GM12801 (cell line): ENCODE data around the gene ISLR.

Source experiments
- CTCF ChIP-seq: IDR thresholded peaks from one replicate; pipeline ENCODE4 v1.5.1; 2011; ENCODE audit warnings: control low read depth; ENCODE audit not compliant: insufficient read length; ENCODE audit errors: extremely low read depth

Gene ISLR

GRCh38 chr15:74185710-74186348 lies 12.3 kb downstream of the ISLR start:
- no peak for TF ChIP-seq CTCF

GRCh38 chr15:74188216-74188615 lies 14.7 kb downstream of the ISLR start:
- TF ChIP-seq CTCF, result no peak

DNA sequence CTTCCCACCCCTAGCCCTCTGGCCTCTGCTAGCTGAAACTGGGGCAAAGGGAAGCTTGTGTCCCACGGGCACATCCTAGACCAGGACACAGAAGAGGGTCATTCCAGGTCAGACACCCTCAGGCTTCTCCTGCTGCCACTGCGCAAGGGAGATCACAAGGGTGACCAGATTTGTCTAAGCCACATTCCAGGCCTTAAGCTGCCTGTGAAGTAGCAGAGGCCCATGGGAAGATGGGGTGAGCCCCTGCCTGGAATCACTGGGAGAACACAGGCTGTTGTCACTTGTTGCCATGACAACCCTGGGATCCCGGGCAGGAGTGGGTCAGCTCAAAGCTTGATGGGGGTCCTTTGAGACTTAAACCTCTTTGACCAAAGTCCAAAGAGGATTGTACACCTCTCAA lies 18.3 kb downstream of the ISLR start:
- no peak for TF ChIP-seq CTCF

DNA sequence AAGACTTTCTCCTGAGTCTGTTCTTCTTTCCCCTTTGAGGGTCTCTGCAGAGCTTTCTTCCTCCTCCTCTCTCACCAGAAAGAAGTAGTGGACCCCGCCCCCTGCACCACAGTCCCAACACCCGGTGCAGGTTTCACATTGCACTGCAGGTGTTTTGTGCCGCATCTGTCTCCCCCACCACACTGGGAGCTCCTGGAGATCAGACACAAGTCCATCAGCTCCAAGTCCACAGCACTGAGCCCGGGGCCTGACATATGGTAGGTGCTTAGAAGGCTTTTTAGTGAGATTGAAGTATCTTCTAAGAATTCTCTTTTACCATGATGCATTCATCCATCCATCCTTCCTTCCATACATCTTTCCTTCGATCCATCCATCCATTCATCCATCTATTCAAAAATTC lies 19.2 kb downstream of the ISLR start:
- TF ChIP-seq CTCF, result no peak

DNA sequence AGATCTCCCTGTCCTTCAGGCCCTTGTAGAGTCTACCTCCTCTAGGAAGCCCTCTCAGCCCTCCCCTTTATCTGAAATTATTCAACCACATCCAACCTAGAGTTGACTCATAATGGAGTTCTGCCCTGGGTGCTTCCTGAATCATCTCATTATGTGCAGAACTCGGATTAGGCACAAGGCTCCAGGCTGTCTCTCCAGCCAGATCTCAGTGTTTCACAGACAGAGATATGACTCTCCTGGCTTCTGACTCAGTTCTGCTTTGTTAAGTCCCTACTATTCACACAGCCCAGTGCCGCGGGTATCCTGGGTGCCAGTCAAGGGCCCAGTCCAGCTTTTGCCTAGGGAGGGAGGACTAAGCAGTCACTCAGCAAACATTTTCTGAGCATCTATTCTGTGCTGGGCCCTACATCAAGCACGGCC lies 19.8 kb downstream of the ISLR start:
- TF ChIP-seq CTCF, result no peak

GRCh38 chr15:74193905-74194304 lies 20.4 kb downstream of the ISLR start:
- no peak for TF ChIP-seq CTCF

GRCh38 chr15:74194572-74195559 lies 21.4 kb downstream of the ISLR start:
- no peak for TF ChIP-seq CTCF
